ENCODE measurements around the gene RBMS3. TPM values are rescaled to one million over a fixed set of nuclear protein-coding genes. Genes with fewer than 3 reads are reported as not detected.

Gene RBMS3
- total RNA-seq, 1 experiment from 2014 or later, result 0.42 TPM

DNA sequence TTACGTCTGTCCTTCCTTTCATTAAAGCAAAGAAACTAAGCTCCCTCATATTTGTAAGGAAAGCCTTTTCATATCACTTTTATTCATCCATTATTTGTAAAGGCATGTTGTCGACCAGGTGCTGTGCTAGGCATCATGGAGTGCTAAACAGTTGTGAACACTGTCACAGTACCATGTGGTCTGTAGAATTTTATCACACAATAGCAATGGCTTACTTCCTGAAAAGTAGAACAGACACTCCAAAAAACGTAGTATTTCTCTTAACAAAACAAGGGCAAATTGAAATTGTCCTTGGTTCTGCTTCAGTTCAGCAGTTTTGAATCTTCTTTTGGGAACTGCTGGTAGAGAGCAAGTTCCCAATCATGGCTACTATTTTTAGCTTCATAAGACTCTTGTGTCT, 63.3 kb downstream of the RBMS3 start:
- RAD21 ChIA-PET (ENCODE audit: low non-redundant PET in 1 of 2, low total read pairs in 2 of 2, uncharacterized antibody in 2 of 2, unreplicated experiment in 2 of 2), result no interaction called here

GRCh38 chr3:29344935-29345334, 64.1 kb downstream of the RBMS3 start:
- no peak overlapping the region for H3K27ac ChIP-seq (ENCODE audit: low read depth, low read length)
- ATAC-seq (no peak), DNase-seq (ENCODE audit: low read depth, low spot score) (no peak)
- H2AFZ ChIP-seq (ENCODE audit: low read depth, low read length, poor library complexity, severe bottlenecking), result no peak overlapping the region
- no peaks in the 10 kb centered on the region for H3K9me2 ChIP-seq (ENCODE audit: insufficient read depth)
- H4K20me1 ChIP-seq (ENCODE audit: insufficient read depth), result no peaks in the 10 kb centered on the region
- intact Hi-C loops (cut with micrococcal nuclease), result no loop called here
- no peaks in the 10 kb centered on the region for H3K79me2 ChIP-seq (ENCODE audit: insufficient read depth, low read length)
- ChIA-PET RAD21 (ENCODE audit: low non-redundant PET in 1 of 2, low total read pairs in 2 of 2, uncharacterized antibody in 2 of 2, unreplicated experiment in 2 of 2) (no interaction called here), CTCF (no interaction called here), POLR2A (no interaction called here)
- H3K9me3 ChIP-seq (ENCODE audit: control insufficient read depth in 1 of 2, insufficient read depth in 1 of 2, low read depth in 1 of 2, low read length in 2 of 2), result no peaks in the 10 kb centered on the region
- no peaks in the 10 kb centered on the region for H3K36me3 ChIP-seq (ENCODE audit: control insufficient read depth in 1 of 2, insufficient read depth in 2 of 2, low read length in 2 of 2)
- H3K4me2 ChIP-seq (ENCODE audit: low read length), result no peak overlapping the region
- no peak overlapping the region for H3K9ac ChIP-seq (ENCODE audit: low read length)
- no peak overlapping the region for H3K4me3 ChIP-seq (replicated peaks in 1 of 2; ENCODE audit: low read depth in 1 of 2, low read length in 2 of 2)
- BruUV-seq (replicated peaks), result no TSS peak
- H3K4me1 ChIP-seq (ENCODE audit: control insufficient read depth in 1 of 2, insufficient read depth in 2 of 2, low read length in 2 of 2), result no peaks in the 10 kb centered on the region
- H3K27me3 ChIP-seq (ENCODE audit: insufficient read depth, low read length), result peaks cover 3% of the 10 kb centered on the region; the same call in 1 of the 2 replicates
- TF ChIP-seq RAD21 (IDR thresholded peaks at IDR 0.05; ENCODE audit: low read depth) (no peak), EZH2phosphoT487 (IDR thresholded peaks at IDR 0.05; ENCODE audit: borderline replicate concordance) (no peak), POLR2A (IDR thresholded peaks at IDR 0.05; ENCODE audit: borderline replicate concordance, extremely low read depth, insufficient read depth, insufficient read length) (no peak), YY1 (IDR thresholded peaks at IDR 0.05; ENCODE audit: extremely low read depth, insufficient replicate concordance, low read depth, low read length) (no peak), JUND (IDR thresholded peaks at IDR 0.05) (no peak), POLR2AphosphoS5 (IDR thresholded peaks at IDR 0.05; ENCODE audit: low read depth, low read length) (no peak), EZH2 (IDR thresholded peaks at IDR 0.05) (no peak), SIN3A (IDR thresholded peaks at IDR 0.05; ENCODE audit: low read depth) (no peak), CEBPB (IDR thresholded peaks at IDR 0.05; ENCODE audit: low read depth) (no peak), ELF1 (IDR thresholded peaks at IDR 0.05; ENCODE audit: borderline replicate concordance, low read depth) (no peak), SRF (IDR thresholded peaks at IDR 0.05; ENCODE audit: low read depth) (no peak), ZNF274 (IDR thresholded peaks at IDR 0.05; ENCODE audit: low read depth, low read length) (no peak), CBX3 (IDR thresholded peaks at IDR 0.05; ENCODE audit: low read depth) (no peak), FOSL1 (IDR thresholded peaks at IDR 0.05; ENCODE audit: low read depth) (no peak)
- TF ChIP-seq, protein P1, sequence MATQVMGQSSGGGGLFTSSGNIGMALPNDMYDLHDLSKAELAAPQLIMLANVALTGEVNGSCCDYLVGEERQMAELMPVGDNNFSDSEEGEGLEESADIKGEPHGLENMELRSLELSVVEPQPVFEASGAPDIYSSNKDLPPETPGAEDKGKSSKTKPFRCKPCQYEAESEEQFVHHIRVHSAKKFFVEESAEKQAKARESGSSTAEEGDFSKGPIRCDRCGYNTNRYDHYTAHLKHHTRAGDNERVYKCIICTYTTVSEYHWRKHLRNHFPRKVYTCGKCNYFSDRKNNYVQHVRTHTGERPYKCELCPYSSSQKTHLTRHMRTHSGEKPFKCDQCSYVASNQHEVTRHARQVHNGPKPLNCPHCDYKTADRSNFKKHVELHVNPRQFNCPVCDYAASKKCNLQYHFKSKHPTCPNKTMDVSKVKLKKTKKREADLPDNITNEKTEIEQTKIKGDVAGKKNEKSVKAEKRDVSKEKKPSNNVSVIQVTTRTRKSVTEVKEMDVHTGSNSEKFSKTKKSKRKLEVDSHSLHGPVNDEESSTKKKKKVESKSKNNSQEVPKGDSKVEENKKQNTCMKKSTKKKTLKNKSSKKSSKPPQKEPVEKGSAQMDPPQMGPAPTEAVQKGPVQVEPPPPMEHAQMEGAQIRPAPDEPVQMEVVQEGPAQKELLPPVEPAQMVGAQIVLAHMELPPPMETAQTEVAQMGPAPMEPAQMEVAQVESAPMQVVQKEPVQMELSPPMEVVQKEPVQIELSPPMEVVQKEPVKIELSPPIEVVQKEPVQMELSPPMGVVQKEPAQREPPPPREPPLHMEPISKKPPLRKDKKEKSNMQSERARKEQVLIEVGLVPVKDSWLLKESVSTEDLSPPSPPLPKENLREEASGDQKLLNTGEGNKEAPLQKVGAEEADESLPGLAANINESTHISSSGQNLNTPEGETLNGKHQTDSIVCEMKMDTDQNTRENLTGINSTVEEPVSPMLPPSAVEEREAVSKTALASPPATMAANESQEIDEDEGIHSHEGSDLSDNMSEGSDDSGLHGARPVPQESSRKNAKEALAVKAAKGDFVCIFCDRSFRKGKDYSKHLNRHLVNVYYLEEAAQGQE (IDR thresholded peaks at IDR 0.05; ENCODE audit: low read depth), result no peak
- TF ChIP-seq, protein P2, sequence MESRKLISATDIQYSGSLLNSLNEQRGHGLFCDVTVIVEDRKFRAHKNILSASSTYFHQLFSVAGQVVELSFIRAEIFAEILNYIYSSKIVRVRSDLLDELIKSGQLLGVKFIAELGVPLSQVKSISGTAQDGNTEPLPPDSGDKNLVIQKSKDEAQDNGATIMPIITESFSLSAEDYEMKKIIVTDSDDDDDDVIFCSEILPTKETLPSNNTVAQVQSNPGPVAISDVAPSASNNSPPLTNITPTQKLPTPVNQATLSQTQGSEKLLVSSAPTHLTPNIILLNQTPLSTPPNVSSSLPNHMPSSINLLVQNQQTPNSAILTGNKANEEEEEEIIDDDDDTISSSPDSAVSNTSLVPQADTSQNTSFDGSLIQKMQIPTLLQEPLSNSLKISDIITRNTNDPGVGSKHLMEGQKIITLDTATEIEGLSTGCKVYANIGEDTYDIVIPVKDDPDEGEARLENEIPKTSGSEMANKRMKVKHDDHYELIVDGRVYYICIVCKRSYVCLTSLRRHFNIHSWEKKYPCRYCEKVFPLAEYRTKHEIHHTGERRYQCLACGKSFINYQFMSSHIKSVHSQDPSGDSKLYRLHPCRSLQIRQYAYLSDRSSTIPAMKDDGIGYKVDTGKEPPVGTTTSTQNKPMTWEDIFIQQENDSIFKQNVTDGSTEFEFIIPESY (IDR thresholded peaks at IDR 0.05; ENCODE audit: extremely low read depth, insufficient replicate concordance, low read length), result no peak

More for the DNA sequence above, 63.3 kb downstream of the RBMS3 start:
- peaks cover 3% of the 10 kb centered on the region; the same call in 1 of the 2 replicates for H3K27me3 ChIP-seq (ENCODE audit: insufficient read depth, low read length)
- TF ChIP-seq, protein P3, sequence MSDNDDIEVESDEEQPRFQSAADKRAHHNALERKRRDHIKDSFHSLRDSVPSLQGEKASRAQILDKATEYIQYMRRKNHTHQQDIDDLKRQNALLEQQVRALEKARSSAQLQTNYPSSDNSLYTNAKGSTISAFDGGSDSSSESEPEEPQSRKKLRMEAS (IDR thresholded peaks at IDR 0.05), result no peak
- H3K27ac ChIP-seq (ENCODE audit: low read depth, low read length), result no peak overlapping the region
- no peaks in the 10 kb centered on the region for H3K79me2 ChIP-seq (ENCODE audit: insufficient read depth, low read length)
- no peak overlapping the region for H3K9ac ChIP-seq (ENCODE audit: low read length)
- H3K9me3 ChIP-seq (ENCODE audit: control insufficient read depth in 1 of 2, insufficient read depth in 1 of 2, low read depth in 1 of 2, low read length in 2 of 2), result no peaks in the 10 kb centered on the region
- DNase-seq (ENCODE audit: low read depth, low spot score), result no peak
- ChIA-PET POLR2A (no interaction called here), CTCF (no interaction called here)
- H3K36me3 ChIP-seq (ENCODE audit: control insufficient read depth in 1 of 2, insufficient read depth in 2 of 2, low read length in 2 of 2), result no peaks in the 10 kb centered on the region
- H4K20me1 ChIP-seq (ENCODE audit: insufficient read depth), result no peaks in the 10 kb centered on the region
- H3K9me2 ChIP-seq (ENCODE audit: insufficient read depth), result no peaks in the 10 kb centered on the region
- BruUV-seq (replicated peaks), result no TSS peak
- ATAC-seq, result no peak
- intact Hi-C loops (cut with micrococcal nuclease), result no loop called here
- H3K4me3 ChIP-seq (replicated peaks in 1 of 2; ENCODE audit: low read depth in 1 of 2, low read length in 2 of 2), result no peak overlapping the region
- no peaks in the 10 kb centered on the region for H3K4me1 ChIP-seq (ENCODE audit: control insufficient read depth in 1 of 2, insufficient read depth in 2 of 2, low read length in 2 of 2)
- no peak overlapping the region for H2AFZ ChIP-seq (ENCODE audit: low read depth, low read length, poor library complexity, severe bottlenecking)
- no peak overlapping the region for H3K4me2 ChIP-seq (ENCODE audit: low read length)

Data from HCT116 (cell line).